IMR-90 (cell line): ENCODE measurements around the gene ELAVL1.

ENCODE experiments used
- BHLHE40 ChIP-seq: fragments of 150-350 bp; IDR thresholded peaks from 2 replicates; pipeline ENCODE4 v1.6.1; 2016; ENCODE audit warnings: mild to moderate bottlenecking, low read depth, low read length
- CEBPB ChIP-seq: IDR thresholded peaks from 2 replicates; pipeline ENCODE4 v1.6.1; 2012; ENCODE audit warnings: low read depth, low read length, improper control_type of control experiment
- CTCF ChIP-seq: conservative IDR thresholded peaks from 2 replicates; pipeline ENCODE4 v1.5.1; 2012; ENCODE audit warnings: mild to moderate bottlenecking, low read depth, low read length, improper control_type of control experiment
- ELK1 ChIP-seq: fragments of 150-350 bp; IDR thresholded peaks from 2 replicates; pipeline ENCODE4 v1.6.1; 2016; ENCODE audit warnings: low read depth, mild to moderate bottlenecking, low read length, moderate library complexity, borderline replicate concordance
- MAFK ChIP-seq: IDR thresholded peaks from 2 replicates; pipeline ENCODE4 v1.6.1; 2012; ENCODE audit warnings: low read depth, low read length, improper control_type of control experiment
- MXI1 ChIP-seq: IDR thresholded peaks from 2 replicates; pipeline ENCODE4 v1.6.1; 2012; ENCODE audit warnings: low read depth, mild to moderate bottlenecking, low read length, moderate library complexity, borderline replicate concordance
- POLR2A ChIP-seq: IDR thresholded peaks from 2 replicates; pipeline ENCODE4 v1.6.1; 2012; ENCODE audit warnings: mild to moderate bottlenecking, low read depth, low read length
- RAD21 ChIP-seq: IDR thresholded peaks from 2 replicates; pipeline ENCODE4 v1.6.1; 2012; ENCODE audit warnings: low read length, improper control_type of control experiment
- RCOR1 ChIP-seq: IDR thresholded peaks from 2 replicates; pipeline ENCODE4 v1.6.1; 2012; ENCODE audit warnings: mild to moderate bottlenecking, low read length, improper control_type of control experiment; ENCODE audit not compliant: insufficient replicate concordance
- RFX5 ChIP-seq: IDR thresholded peaks from 2 replicates; pipeline ENCODE4 v1.8.0; 2012; ENCODE audit warnings: low read depth, mild to moderate bottlenecking, low read length, moderate library complexity
- SMC3 ChIP-seq: fragments of 150-350 bp; IDR thresholded peaks from 2 replicates; pipeline ENCODE4 v1.6.1; 2016; ENCODE audit warnings: low read depth, mild to moderate bottlenecking, antibody characterized with exemption, low read length, moderate library complexity
- USF2 ChIP-seq: fragments of 150-350 bp; IDR thresholded peaks from 2 replicates; pipeline ENCODE4 v1.6.1; 2017; ENCODE audit warnings: mild to moderate bottlenecking, antibody characterized with exemption, low read length, low read depth

- TF ChIP-seq USF2 (no peak), RCOR1 (no peak), POLR2A (no peak), CTCF (no peak), ELK1 (no peak), RAD21 (no peak), BHLHE40 (no peak), CEBPB (no peak), MAFK (no peak), RFX5 (no peak), MXI1 (no peak), SMC3 (no peak)
Measured at GRCh38 chr19:7979011-7979410, 26.4 kb downstream of the ELAVL1 start.
